Measurements from ENCODE around the gene SH3RF3. TPM values are rescaled to one million over a fixed set of nuclear protein-coding genes. Genes with fewer than 3 reads are reported as not detected.
A peak's percentile ranks its signal among the peaks of the same experiment; 100 is the strongest.

SH3RF3 gene
- total RNA-seq, 1 experiment from 2014 or later, result 0.34 TPM

GRCh38 chr2:109129921-109130722 lies 1.1 kb downstream of the SH3RF3 start:
- no peaks in the 10 kb centered on the region for H3K9me2 ChIP-seq (replicated peaks; ENCODE audit: insufficient read depth, low read length)
- no peak overlapping the region for H3K4me2 ChIP-seq (ENCODE audit: low read depth, low read length, poor library complexity, severe bottlenecking)
- no peaks in the 10 kb centered on the region for H3K27me3 ChIP-seq (ENCODE audit: low read length)
- peaks cover 22% of the 10 kb centered on the region for H3K4me1 ChIP-seq (ENCODE audit: low read length)
- no peaks in the 10 kb centered on the region for H4K20me1 ChIP-seq (ENCODE audit: insufficient read depth, low read depth, low read length)
- no peak overlapping the region for H2AFZ ChIP-seq (ENCODE audit: low read length)
- no peak overlapping the region for H3K4me3 ChIP-seq (ENCODE audit: low read length)
- H3K9me3 ChIP-seq (ENCODE audit: low read length), result no peaks in the 10 kb centered on the region
- H3K9ac ChIP-seq (ENCODE audit: low read length), result no peak overlapping the region
- no peaks in the 10 kb centered on the region for H3K79me2 ChIP-seq (ENCODE audit: low read length)
- H3K27ac ChIP-seq (ENCODE audit: low read length), result no peak overlapping the region
- no peak for DNase-seq
- H3K36me3 ChIP-seq (ENCODE audit: insufficient read depth, low read length), result no peaks in the 10 kb centered on the region

- Histone ChIP-seq H3K36me3 (ENCODE audit: insufficient read depth, low read length) (no peaks in the 10 kb centered on the region), H3K27ac (ENCODE audit: low read length) (no peak overlapping the region), H3K4me1 (ENCODE audit: low read length) (peaks cover 28% of the 10 kb centered on the region), H3K79me2 (ENCODE audit: low read length) (no peaks in the 10 kb centered on the region), H3K9ac (ENCODE audit: low read length) (no peak overlapping the region), H3K27me3 (ENCODE audit: low read length) (no peaks in the 10 kb centered on the region), H3K4me2 (ENCODE audit: low read depth, low read length, poor library complexity, severe bottlenecking) (no peak overlapping the region), H2AFZ (ENCODE audit: low read length) (no peak overlapping the region), H4K20me1 (ENCODE audit: insufficient read depth, low read depth, low read length) (no peaks in the 10 kb centered on the region), H3K4me3 (ENCODE audit: low read length) (no peak overlapping the region), H3K9me3 (ENCODE audit: low read length) (no peaks in the 10 kb centered on the region), H3K9me2 (replicated peaks; ENCODE audit: insufficient read depth, low read length) (no peaks in the 10 kb centered on the region)
- DNase-seq, result peak; percentile 51
Observed at GRCh38 chr2:109130723-109130995, 1.7 kb downstream of the SH3RF3 start.

GRCh38 chr2:109131777-109132176 lies 2.8 kb downstream of the SH3RF3 start:
- Histone ChIP-seq H3K27ac (ENCODE audit: low read length) (no peak overlapping the region), H3K9me2 (replicated peaks; ENCODE audit: insufficient read depth, low read length) (no peaks in the 10 kb centered on the region), H3K9me3 (ENCODE audit: low read length) (no peaks in the 10 kb centered on the region), H3K4me3 (ENCODE audit: low read length) (no peak overlapping the region), H3K79me2 (ENCODE audit: low read length) (no peaks in the 10 kb centered on the region), H3K4me2 (ENCODE audit: low read depth, low read length, poor library complexity, severe bottlenecking) (no peak overlapping the region), H4K20me1 (ENCODE audit: insufficient read depth, low read depth, low read length) (no peaks in the 10 kb centered on the region), H3K36me3 (ENCODE audit: insufficient read depth, low read length) (no peaks in the 10 kb centered on the region), H3K27me3 (ENCODE audit: low read length) (no peaks in the 10 kb centered on the region), H3K4me1 (ENCODE audit: low read length) (peaks cover 39% of the 10 kb centered on the region), H2AFZ (ENCODE audit: low read length) (no peak overlapping the region), H3K9ac (ENCODE audit: low read length) (no peak overlapping the region)
- DNase-seq, result no peak

- no peaks in the 10 kb centered on the region for H4K20me1 ChIP-seq (ENCODE audit: insufficient read depth, low read depth, low read length)
- H3K4me2 ChIP-seq (ENCODE audit: low read depth, low read length, poor library complexity, severe bottlenecking), result no peak overlapping the region
- H3K4me1 ChIP-seq (ENCODE audit: low read length), result peaks cover 47% of the 10 kb centered on the region
- H3K4me3 ChIP-seq (ENCODE audit: low read length), result no peak overlapping the region
- no peaks in the 10 kb centered on the region for H3K79me2 ChIP-seq (ENCODE audit: low read length)
- H2AFZ ChIP-seq (ENCODE audit: low read length), result no peak overlapping the region
- no peaks in the 10 kb centered on the region for H3K9me2 ChIP-seq (replicated peaks; ENCODE audit: insufficient read depth, low read length)
- no peak overlapping the region for H3K27ac ChIP-seq (ENCODE audit: low read length)
- no peaks in the 10 kb centered on the region for H3K36me3 ChIP-seq (ENCODE audit: insufficient read depth, low read length)
- H3K9me3 ChIP-seq (ENCODE audit: low read length), result no peaks in the 10 kb centered on the region
- H3K9ac ChIP-seq (ENCODE audit: low read length), result no peak overlapping the region
- H3K27me3 ChIP-seq (ENCODE audit: low read length), result no peaks in the 10 kb centered on the region
- DNase-seq, result no peak
Observed at GRCh38 chr2:109132626-109133025, 3.6 kb downstream of the SH3RF3 start.

GRCh38 chr2:109133746-109134145 lies 4.7 kb downstream of the SH3RF3 start:
- no peak overlapping the region for H3K4me3 ChIP-seq (ENCODE audit: low read length)
- no peaks in the 10 kb centered on the region for H4K20me1 ChIP-seq (ENCODE audit: insufficient read depth, low read depth, low read length)
- DNase-seq, result no peak
- H3K9ac ChIP-seq (ENCODE audit: low read length), result no peak overlapping the region
- H3K9me3 ChIP-seq (ENCODE audit: low read length), result no peaks in the 10 kb centered on the region
- no peak overlapping the region for H2AFZ ChIP-seq (ENCODE audit: low read length)
- H3K9me2 ChIP-seq (replicated peaks; ENCODE audit: insufficient read depth, low read length), result no peaks in the 10 kb centered on the region
- H3K27ac ChIP-seq (ENCODE audit: low read length), result no peak overlapping the region
- H3K4me1 ChIP-seq (ENCODE audit: low read length), result peaks cover 53% of the 10 kb centered on the region
- no peaks in the 10 kb centered on the region for H3K36me3 ChIP-seq (ENCODE audit: insufficient read depth, low read length)
- no peak overlapping the region for H3K4me2 ChIP-seq (ENCODE audit: low read depth, low read length, poor library complexity, severe bottlenecking)
- H3K27me3 ChIP-seq (ENCODE audit: low read length), result no peaks in the 10 kb centered on the region
- H3K79me2 ChIP-seq (ENCODE audit: low read length), result no peaks in the 10 kb centered on the region

- no peak for DNase-seq
- Histone ChIP-seq H3K9me2 (replicated peaks; ENCODE audit: insufficient read depth, low read length) (no peaks in the 10 kb centered on the region), H4K20me1 (ENCODE audit: insufficient read depth, low read depth, low read length) (no peaks in the 10 kb centered on the region), H3K9me3 (ENCODE audit: low read length) (no peaks in the 10 kb centered on the region), H3K4me3 (ENCODE audit: low read length) (no peak overlapping the region), H2AFZ (ENCODE audit: low read length) (no peak overlapping the region), H3K4me1 (ENCODE audit: low read length) (peaks cover 56% of the 10 kb centered on the region), H3K27me3 (ENCODE audit: low read length) (no peaks in the 10 kb centered on the region), H3K4me2 (ENCODE audit: low read depth, low read length, poor library complexity, severe bottlenecking) (peak overlapping the region; percentile 4), H3K79me2 (ENCODE audit: low read length) (no peaks in the 10 kb centered on the region), H3K9ac (ENCODE audit: low read length) (no peak overlapping the region), H3K27ac (ENCODE audit: low read length) (no peak overlapping the region), H3K36me3 (ENCODE audit: insufficient read depth, low read length) (no peaks in the 10 kb centered on the region)
Observed at GRCh38 chr2:109134741-109135358, 5.8 kb downstream of the SH3RF3 start.

GRCh38 chr2:109135359-109136197 lies 6.6 kb downstream of the SH3RF3 start:
- no peaks in the 10 kb centered on the region for H3K36me3 ChIP-seq (ENCODE audit: insufficient read depth, low read length)
- no peak overlapping the region for H2AFZ ChIP-seq (ENCODE audit: low read length)
- H3K4me3 ChIP-seq (ENCODE audit: low read length), result no peak overlapping the region
- H4K20me1 ChIP-seq (ENCODE audit: insufficient read depth, low read depth, low read length), result no peaks in the 10 kb centered on the region
- no peaks in the 10 kb centered on the region for H3K9me3 ChIP-seq (ENCODE audit: low read length)
- no peak for DNase-seq
- H3K9ac ChIP-seq (ENCODE audit: low read length), result no peak overlapping the region
- H3K27me3 ChIP-seq (ENCODE audit: low read length), result no peaks in the 10 kb centered on the region
- no peak overlapping the region for H3K27ac ChIP-seq (ENCODE audit: low read length)
- H3K4me2 ChIP-seq (ENCODE audit: low read depth, low read length, poor library complexity, severe bottlenecking), result peak overlapping the region; percentile 4
- no peaks in the 10 kb centered on the region for H3K9me2 ChIP-seq (replicated peaks; ENCODE audit: insufficient read depth, low read length)
- no peaks in the 10 kb centered on the region for H3K79me2 ChIP-seq (ENCODE audit: low read length)
- H3K4me1 ChIP-seq (ENCODE audit: low read length), result peaks cover 50% of the 10 kb centered on the region

- Histone ChIP-seq H2AFZ (ENCODE audit: low read length) (no peak overlapping the region), H3K36me3 (ENCODE audit: insufficient read depth, low read length) (no peaks in the 10 kb centered on the region), H3K9ac (ENCODE audit: low read length) (no peak overlapping the region), H4K20me1 (ENCODE audit: insufficient read depth, low read depth, low read length) (no peaks in the 10 kb centered on the region), H3K9me3 (ENCODE audit: low read length) (no peaks in the 10 kb centered on the region), H3K27me3 (ENCODE audit: low read length) (no peaks in the 10 kb centered on the region), H3K79me2 (ENCODE audit: low read length) (no peaks in the 10 kb centered on the region), H3K4me3 (ENCODE audit: low read length) (no peak overlapping the region), H3K9me2 (replicated peaks; ENCODE audit: insufficient read depth, low read length) (no peaks in the 10 kb centered on the region), H3K27ac (ENCODE audit: low read length) (no peak overlapping the region), H3K4me2 (ENCODE audit: low read depth, low read length, poor library complexity, severe bottlenecking) (no peak overlapping the region), H3K4me1 (ENCODE audit: low read length) (peaks cover 45% of the 10 kb centered on the region)
- peak; percentile 49 for DNase-seq
Observed at GRCh38 chr2:109136542-109136941, 7.5 kb downstream of the SH3RF3 start.
